Measurements from ENCODE around the gene VAV1.
"Not testable (repeated sequence)": the region's sequence is repeated elsewhere in the genome, so short reads cannot be mapped to it uniquely, and the experiment has no call there.

VAV1 gene

GRCh38 chr19:6861683-6862286 is 89.3 kb downstream of the VAV1 start:
- DNase-seq = no peak

GRCh38 chr19:6862673-6863078 is 90.2 kb downstream of the VAV1 start:
- peak; percentile 87 for DNase-seq

GRCh38 chr19:6864325-6864940 is 91.9 kb downstream of the VAV1 start:
- no peak for DNase-seq

DNA sequence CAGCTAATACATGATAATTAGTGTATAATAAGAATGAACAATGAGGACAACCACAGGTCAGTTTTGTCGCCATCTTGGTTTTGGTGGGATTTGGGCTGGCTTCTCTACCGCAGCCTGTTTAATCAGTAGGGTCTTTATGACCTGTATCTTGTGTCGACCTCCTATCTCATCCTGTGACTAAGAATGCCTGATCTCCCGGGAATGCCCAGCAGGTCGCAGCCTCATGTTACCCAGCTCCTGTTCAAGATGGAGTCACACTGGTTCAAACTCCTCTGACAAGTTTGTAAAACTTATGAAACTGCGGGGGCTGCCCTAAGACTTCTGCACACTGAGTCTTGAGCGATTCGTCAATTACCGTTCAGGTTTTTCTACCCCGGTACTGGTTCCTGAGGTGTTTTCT is 93.3 kb downstream of the VAV1 start:
- DNase-seq = no peak

DNA sequence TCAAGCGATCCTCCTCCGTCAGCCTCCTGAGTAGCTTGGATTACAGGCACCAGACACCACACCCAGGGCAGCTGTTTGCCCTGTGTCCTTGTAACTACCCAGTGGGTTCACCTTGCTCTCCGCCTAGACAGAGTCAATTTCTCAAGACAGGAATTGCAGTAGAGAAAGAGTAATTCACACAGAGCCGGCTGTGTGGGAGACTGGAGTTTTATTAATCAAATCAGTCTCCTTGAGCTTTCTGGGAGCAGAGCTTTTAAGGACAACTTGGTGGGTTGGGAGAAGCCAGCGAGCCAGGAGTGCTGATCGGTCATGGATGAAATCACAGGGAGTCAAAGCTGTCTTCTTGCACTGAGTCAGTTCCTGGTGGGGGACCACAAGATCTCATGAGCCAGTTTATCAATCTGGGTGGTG is 94.2 kb downstream of the VAV1 start:
- DNase-seq = no peak

DNA sequence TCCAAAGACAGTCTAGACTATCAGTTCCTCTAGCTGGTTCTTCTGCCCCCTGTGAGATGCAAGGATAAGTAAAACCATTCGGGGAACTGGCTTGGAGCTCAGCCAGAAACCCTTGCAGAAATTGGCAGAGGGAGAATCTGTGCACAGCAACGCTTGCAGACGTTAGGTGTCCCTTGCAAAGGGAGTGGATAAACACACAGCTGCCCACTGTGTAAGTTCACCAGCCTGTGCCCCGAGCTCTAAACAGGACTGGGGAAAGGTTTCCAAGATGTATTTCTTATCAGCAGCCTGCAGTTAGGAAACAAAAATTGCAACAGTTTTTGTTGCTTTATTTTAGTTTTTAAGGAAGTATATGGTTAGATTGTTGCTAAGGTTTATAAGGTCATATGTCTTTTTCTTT is 95.8 kb downstream of the VAV1 start:
- DNase-seq = no peak

- DNase-seq = not testable (repeated sequence)
Observed at GRCh38 chr19:6869151-6869882, 96.8 kb downstream of the VAV1 start.

DNA sequence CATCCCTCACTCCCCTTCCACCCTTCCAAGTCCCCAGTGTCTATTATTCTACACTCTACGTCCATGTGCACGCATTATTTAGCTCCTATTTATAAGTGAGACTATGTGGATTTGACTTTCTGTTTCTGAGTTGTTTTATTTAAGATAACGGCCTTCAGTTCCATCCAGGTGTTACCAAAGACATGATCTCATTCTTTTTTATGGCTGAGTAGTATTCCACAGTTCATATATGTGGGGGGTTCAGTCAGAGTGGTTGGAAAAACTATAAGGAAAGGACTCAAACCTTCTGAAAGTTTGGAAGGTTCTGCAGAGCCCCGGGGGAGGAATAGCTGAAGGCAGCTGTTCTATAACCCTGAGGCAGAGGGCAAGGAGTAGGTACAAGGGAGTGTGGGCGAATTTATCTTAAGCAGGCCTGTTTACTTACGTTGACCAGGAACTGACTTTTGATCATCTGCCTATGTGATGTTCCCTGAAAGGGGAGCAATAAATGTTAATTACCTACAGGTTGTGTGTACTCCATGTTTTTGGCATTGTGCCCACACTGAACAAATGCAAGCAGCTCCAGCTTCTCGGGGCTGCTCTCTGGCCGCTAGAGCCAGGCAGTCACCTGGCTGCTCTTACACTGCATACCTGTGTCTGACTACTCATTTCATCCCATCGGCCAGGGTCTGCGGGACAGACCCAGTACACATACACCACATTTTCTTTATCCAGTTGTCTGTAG is 101.4 kb downstream of the VAV1 start:
- no peak for DNase-seq

GRCh38 chr19:6875218-6875617 is 102.7 kb downstream of the VAV1 start:
- DNase-seq = no peak

GRCh38 chr19:6876748-6877147 is 104.2 kb downstream of the VAV1 start:
- no peak for DNase-seq

GRCh38 chr19:6877766-6878165 is 105.3 kb downstream of the VAV1 start:
- no peak for DNase-seq

DNA sequence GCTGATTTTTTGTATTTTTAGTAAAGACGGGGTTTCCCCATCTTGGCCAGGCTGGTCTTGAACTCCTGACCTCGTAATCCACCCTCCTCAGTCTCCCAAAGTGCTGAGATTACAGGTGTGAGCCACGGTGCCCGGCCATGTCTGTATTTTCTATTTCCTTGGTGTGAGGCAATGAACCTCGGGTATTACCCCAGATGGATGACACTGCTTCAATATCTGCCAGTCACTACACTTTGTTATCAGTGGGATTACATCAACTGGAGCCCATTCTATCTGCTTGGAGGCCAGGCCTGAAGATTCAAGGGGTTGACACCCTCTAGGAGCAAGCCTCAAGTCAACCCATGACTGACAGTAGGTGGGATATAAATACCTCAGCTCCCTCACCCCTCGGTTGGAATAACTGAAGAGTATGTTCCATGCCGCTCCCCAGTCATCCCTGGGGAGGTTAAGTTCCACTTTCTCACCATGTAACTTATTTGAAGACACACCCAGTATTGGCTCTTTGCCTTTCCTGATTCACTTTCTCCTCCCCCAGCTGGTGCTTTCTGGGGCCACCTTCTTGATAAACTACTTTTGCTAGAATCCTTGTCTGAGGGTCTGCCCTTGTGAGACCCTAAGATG is 113.9 kb downstream of the VAV1 start:
- no peak for DNase-seq

- DNase-seq = no peak
Observed at GRCh38 chr19:6887316-6887715, 114.8 kb downstream of the VAV1 start, which contains the start of gene ADGRE1. Gene ADGRE1, plus strand, starts transcription at chr19:6887579. Its CDS starts 30 bp downstream, at chr19:6887609.

DNA sequence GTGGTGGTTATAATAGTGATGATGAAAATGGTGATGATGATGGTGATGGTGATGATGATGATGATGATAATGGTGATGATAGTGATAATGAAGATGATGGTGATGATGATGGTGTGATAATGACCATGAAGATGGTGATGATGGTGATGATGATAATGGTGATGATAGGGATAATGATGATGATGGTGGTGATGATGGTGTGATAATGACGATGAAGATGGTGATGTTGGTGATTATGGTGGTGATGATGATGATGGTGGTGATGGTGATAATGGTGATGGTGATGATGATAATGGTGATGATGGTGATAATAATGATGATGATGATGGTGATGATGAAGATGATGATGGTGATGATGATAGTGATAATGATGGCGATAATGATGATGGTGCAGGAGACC is 116.5 kb downstream of the VAV1 start:
- DNase-seq = no peak

DNA sequence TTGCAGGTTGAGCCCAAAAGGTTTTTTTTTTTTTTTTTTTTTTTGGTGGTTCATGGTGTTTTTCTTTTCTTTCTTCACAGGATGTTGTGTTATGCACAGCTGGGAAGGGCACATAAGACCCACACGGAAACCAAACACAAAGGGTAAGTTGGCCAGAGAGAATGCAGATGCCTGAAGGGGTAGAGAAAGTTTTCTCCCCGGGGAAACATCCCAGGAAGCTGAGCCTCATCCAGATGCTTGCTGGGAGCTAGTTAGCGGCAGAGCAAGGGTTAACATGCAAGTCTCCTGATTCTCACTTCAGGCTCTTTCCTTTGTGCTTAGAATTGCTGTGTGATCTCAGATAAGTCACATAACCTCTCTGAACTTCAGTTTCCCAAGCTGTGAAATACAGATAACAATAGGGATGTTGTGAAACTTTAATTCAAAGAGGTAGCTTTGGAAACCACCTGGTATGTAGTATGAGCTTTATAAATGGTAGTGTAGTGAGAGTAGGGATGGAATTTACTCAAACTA is 117.9 kb downstream of the VAV1 start:
- no peak for DNase-seq

DNA sequence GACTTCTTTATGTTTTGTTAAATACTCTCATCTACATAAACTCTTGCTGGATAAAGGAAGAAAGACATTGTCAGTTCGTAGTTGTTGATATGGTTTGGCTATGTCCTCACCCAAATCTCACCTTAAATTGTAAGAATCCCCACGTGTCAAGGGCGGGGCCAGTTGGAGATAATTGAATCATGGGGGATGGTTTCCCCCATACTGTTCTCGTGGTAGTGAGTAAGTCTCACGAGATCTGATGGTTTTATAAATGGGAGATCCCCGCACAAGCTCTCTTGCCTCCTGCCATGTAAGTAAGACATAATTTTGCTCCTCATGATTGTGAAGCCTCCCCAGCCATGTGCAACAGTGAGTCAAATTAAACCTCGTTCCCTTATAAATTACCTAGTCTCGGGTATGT is 118.4 kb downstream of the VAV1 start:
- no peak for DNase-seq

DNA sequence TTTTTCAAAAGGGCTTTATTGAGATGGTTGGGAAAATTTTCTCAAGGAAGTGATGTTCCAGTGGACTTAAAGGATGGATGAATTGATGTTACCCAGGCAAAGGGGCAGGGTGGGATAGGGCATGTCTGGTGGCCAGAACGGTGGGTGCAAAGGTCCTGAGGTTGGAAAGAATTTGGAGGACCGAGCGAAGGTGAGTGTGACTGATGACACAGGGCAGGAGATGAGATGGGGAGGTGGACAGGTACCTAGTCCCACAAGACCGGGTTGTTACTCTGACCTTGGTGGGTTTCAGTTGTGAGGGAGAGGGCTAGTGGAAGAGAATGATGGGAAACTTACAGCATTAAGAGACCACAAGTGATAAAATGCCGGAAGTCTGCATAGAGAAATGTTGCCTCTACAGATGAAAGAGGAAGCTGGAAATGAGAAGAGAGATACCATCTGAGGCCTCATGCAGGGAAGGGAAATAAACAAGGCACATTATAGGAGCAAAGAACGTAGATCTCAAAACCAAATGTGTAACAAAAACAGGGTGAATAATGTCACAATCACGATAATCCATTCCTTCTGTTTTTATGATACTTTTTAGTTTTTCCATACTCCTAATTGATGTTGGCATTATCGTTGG is 119.4 kb downstream of the VAV1 start:
- DNase-seq = no peak

DNA sequence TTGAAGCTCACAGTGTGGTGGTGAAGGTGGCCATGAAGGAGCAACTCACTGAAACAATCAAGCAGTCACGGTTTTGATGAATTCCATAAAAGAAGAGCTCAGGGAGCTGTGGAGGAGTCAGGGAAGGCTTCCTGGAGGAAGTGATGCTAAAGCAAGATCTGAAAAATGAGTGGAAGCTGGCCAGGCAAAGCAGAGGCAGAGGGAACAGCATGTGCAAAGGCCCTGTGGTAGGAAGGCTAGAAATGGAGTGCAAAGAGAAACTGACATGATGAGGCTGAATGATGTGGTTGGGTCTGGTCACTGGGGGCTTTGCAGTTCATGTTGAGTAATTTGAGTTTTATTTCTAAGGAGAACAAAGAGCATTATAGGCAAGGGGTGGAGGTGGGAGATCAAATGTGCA is 121.8 kb downstream of the VAV1 start:
- no peak for DNase-seq

DNA sequence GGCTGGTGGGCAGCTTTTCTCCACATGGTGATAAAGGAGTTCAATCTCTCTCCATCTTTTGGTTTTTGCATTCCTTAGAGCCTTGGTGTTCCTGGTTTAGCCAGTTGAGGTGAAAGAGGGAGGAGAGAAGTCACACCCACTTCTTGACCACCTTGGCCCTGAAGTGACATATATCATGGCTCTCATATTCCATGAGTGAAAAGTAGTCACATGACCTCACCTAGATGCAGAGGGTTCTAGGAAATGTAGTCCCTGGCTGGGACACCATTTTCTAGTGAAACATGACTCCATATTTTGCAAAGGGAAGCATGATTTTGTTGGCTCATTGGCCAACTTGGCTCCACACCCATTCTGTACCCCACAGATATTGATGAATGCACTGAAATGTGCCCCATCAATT is 130.9 kb downstream of the VAV1 start:
- DNase-seq = no peak

- DNase-seq = no peak
Observed at GRCh38 chr19:6906559-6907060, 134.1 kb downstream of the VAV1 start.

All from retina (tissue), 1 donor.